ENCODE data around the gene OPA1. TPM values are rescaled to one million over a fixed set of nuclear protein-coding genes. Genes with fewer than 3 reads are reported as not detected.

OPA1 gene
- total RNA-seq, 1 experiment from 2014 or later: 84.4 TPM

GRCh38 chr3:193688834-193689714 lies 96.1 kb downstream of the OPA1 start:
- POLR2A ChIA-PET (ENCODE audit: low non-redundant PET): no interaction called here

GRCh38 chr3:193693774-193694173 lies 100.8 kb downstream of the OPA1 start:
- Histone ChIP-seq H3K9me3 (ENCODE audit: low read depth, low read length, poor library complexity, severe bottlenecking) (no peaks in the 10 kb centered on the region), H3K4me1 (ENCODE audit: insufficient read depth, low read length, poor library complexity, severe bottlenecking) (no peaks in the 10 kb centered on the region), H3K27me3 (replicated peaks; ENCODE audit: insufficient read depth, low read depth, low read length, poor library complexity) (no peaks in the 10 kb centered on the region), H3K27ac (ENCODE audit: low read depth, low read length, poor library complexity, severe bottlenecking) (no peak overlapping the region), H3K4me3 (ENCODE audit: low read depth, low read length, poor library complexity, severe bottlenecking) (no peak overlapping the region), H3K36me3 (ENCODE audit: insufficient read depth, low read length, poor library complexity, severe bottlenecking) (peaks cover 16% of the 10 kb centered on the region)
- no TSS peak for BruUV-seq (replicated peaks)
- ChIA-PET POLR2A (ENCODE audit: low non-redundant PET) (no interaction called here), CTCF (no interaction called here)
- DNase-seq (ENCODE audit: low spot score): no peak
- intact Hi-C loops (cut with micrococcal nuclease; ENCODE audit: unreplicated experiment): no loop called here
- TF ChIP-seq CTCF (conservative IDR thresholded peaks at IDR 0.05; ENCODE audit: low read depth, low read length) (no peak), EZH2 (IDR thresholded peaks at IDR 0.05; ENCODE audit: borderline replicate concordance, low read depth, low read length, poor library complexity, severe bottlenecking) (no peak)

More at GRCh38 chr3:193688834-193689714, 96.1 kb downstream of the OPA1 start:
- peaks cover 5% of the 10 kb centered on the region for H3K4me1 ChIP-seq (ENCODE audit: insufficient read depth, low read length, poor library complexity, severe bottlenecking)
- H3K36me3 ChIP-seq (ENCODE audit: insufficient read depth, low read length, poor library complexity, severe bottlenecking): peaks cover 11% of the 10 kb centered on the region
- TF ChIP-seq CTCF (conservative IDR thresholded peaks at IDR 0.05; ENCODE audit: low read depth, low read length): no peak
- intact Hi-C loops (cut with micrococcal nuclease; ENCODE audit: unreplicated experiment): no loop called here
- no peaks in the 10 kb centered on the region for H3K9me3 ChIP-seq (ENCODE audit: low read depth, low read length, poor library complexity, severe bottlenecking)
- no peak overlapping the region for H3K27ac ChIP-seq (ENCODE audit: low read depth, low read length, poor library complexity, severe bottlenecking)
- no peaks in the 10 kb centered on the region for H3K27me3 ChIP-seq (replicated peaks; ENCODE audit: insufficient read depth, low read depth, low read length, poor library complexity)
- CTCF ChIA-PET: no interaction called here
- DNase-seq (ENCODE audit: low spot score): no peak
- no TSS peak for BruUV-seq (replicated peaks)
- H3K4me3 ChIP-seq (ENCODE audit: low read depth, low read length, poor library complexity, severe bottlenecking): no peak overlapping the region

GRCh38 chr3:193701953-193702635 lies 109.1 kb downstream of the OPA1 start:
- no peaks in the 10 kb centered on the region for H3K9me3 ChIP-seq (ENCODE audit: low read depth, low read length, poor library complexity, severe bottlenecking)
- BruUV-seq (replicated peaks): no TSS peak
- ChIA-PET CTCF (no interaction called here), POLR2A (ENCODE audit: low non-redundant PET) (no interaction called here)
- H3K36me3 ChIP-seq (ENCODE audit: insufficient read depth, low read length, poor library complexity, severe bottlenecking): no peaks in the 10 kb centered on the region
- no peak for DNase-seq (ENCODE audit: low spot score)
- no peaks in the 10 kb centered on the region for H3K27me3 ChIP-seq (replicated peaks; ENCODE audit: insufficient read depth, low read depth, low read length, poor library complexity)
- no peak overlapping the region for H3K4me3 ChIP-seq (ENCODE audit: low read depth, low read length, poor library complexity, severe bottlenecking)
- intact Hi-C loops (cut with micrococcal nuclease; ENCODE audit: unreplicated experiment): no loop called here
- no peaks in the 10 kb centered on the region for H3K4me1 ChIP-seq (ENCODE audit: insufficient read depth, low read length, poor library complexity, severe bottlenecking)
- TF ChIP-seq CTCF (conservative IDR thresholded peaks at IDR 0.05; ENCODE audit: low read depth, low read length) (no peak), EZH2 (IDR thresholded peaks at IDR 0.05; ENCODE audit: borderline replicate concordance, low read depth, low read length, poor library complexity, severe bottlenecking) (no peak)
- H3K27ac ChIP-seq (ENCODE audit: low read depth, low read length, poor library complexity, severe bottlenecking): no peak overlapping the region

Measured in A673 (cell line).